GM18502 (cell line): ENCODE data around the gene TEX12.
"Not testable (repeated sequence)": the region's sequence is repeated elsewhere in the genome, so short reads cannot be mapped to it uniquely, and the experiment has no call there.

Experiments
- ATAC-seq: cut with Tn5 transposase; IDR thresholded peaks from one replicate; pipeline ENCODE4 v1.9.1; 2021; ENCODE audit warnings: mild to moderate bottlenecking; ENCODE audit not compliant: unreplicated experiment, poor library complexity

Gene TEX12

DNA sequence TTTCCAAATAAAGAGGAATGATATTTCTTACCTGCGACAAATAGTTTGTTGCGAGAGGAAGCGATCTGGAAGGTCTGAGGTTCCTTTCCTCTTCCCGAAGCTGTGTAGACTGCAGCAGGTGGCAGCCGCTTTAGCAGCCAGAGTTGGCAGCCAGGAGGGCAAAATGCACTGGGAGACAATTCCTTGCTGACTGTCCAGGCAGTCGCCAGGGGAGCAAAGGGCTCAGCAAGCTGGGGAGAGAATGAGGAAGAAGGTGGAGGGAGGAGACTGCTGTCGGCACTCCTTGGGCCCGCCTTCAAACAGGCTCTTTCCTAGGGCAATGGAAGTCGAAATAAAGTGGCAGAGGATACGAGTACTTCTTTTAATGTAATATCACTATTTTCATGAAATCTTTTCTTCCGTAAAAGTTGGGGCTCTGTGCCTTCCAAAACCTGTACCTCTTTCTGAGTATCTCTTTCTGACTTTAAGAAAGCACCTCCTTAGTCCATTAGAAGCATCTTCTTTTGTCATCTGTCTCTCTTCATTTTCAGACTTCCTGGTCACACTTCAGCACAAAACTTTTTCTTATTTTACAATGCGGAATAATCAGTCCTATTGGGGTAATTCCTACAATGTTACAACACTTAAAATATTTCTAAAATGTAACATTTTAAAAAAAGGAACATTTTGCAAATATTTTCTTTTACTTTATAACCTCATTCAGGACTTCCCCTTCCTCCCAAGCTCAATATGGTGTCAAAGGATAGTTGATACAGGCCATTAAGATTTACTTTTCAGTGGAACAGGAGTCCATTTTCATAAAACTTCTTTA, 3.1 kb upstream of the TEX12 start, which contains the start of gene IL18:
TSS of gene IL18 (minus strand) at position 220 of the 811 bp plus-strand sequence. CDS start 9,041 bp downstream, outside the sequence.
- ATAC-seq: no peak

DNA sequence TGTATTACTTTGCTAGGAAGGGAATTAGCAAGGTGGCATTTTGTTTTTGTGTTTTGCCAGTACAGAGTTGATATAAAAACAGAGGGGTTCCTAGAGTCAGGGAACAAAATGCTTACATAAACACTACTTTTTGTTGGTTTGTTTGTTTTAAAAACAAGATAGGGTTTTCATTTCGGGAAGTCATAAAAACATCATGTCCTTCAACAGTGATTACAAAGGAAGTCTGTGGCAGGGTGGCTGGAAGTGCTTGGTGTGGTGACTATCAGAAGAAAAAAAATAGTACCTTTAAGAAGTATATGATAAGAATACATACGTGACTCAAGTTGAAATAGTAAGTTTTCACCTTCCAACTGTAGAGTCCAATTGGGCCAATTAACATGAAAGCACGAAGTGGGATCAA, 2.1 kb upstream of the TEX12 start:
- no peak for ATAC-seq

DNA sequence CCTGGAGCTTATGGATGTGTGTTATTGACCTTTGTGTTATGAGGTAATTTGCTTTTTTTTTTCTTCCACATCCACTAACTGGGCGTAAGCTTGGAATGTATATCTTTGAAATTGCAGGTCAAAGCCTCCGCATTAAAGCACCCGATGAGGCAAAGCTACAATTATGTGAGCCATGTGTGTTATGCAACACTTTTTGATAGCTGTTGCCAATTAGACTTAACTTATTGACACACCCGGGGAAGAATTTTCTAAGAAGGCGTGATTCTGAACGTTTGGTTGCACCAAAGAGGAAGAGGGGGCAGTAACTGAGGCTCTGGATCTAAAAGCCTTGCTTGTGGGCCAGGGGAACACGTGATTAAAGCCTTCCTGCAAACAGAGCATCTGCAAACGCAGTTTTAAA, 610 bp upstream of the TEX12 start:
- ATAC-seq: no peak

DNA sequence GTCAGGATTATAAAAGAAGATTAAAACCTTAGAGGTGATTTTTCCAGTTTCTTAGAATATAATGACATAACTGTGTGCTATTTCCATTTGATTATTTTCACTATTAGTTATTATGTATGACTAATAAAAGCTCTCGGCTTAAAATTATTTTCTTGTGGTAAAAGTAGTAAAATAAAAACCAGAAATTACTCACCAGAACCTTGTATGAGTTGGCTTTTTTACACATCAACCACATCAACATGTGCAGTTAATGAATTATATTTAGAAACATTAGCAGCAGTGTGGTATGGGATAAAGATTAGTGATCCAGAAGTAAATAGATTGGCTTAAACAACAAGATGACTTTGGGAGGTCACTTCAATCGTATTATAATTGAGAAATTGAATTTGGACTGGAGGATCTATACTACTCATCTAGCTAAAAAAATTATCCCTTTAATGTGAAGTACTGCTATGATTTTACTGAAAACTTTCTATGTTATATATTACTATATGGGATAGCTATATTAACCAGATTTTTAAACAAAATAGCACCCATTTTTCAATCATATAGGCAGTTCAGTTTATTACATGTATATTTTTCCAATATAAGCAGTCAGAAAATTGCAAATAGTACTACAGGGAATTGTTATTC, 5.3 kb downstream of the TEX12 start:
- peak; percentile 86 for ATAC-seq

DNA sequence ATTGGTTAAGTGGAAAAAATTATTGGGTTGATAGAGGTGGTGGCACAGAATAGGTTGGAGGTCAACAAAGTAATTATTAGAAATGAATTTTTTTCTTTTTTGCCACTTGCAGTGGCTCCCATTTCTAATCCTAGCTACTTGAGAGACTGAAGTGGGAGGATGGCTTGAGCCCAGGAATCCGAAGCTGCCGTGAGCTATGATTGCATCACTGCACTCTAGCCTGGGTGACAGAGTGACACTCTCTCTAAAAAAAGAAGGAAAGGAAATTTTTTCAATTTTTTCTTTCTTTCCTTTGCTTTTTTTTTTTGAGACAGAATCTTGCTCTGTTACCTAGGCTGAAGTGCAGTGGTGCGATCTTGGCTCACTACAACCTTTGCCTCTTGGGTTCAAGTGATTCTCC, 6.0 kb downstream of the TEX12 start:
- no peak for ATAC-seq

DNA sequence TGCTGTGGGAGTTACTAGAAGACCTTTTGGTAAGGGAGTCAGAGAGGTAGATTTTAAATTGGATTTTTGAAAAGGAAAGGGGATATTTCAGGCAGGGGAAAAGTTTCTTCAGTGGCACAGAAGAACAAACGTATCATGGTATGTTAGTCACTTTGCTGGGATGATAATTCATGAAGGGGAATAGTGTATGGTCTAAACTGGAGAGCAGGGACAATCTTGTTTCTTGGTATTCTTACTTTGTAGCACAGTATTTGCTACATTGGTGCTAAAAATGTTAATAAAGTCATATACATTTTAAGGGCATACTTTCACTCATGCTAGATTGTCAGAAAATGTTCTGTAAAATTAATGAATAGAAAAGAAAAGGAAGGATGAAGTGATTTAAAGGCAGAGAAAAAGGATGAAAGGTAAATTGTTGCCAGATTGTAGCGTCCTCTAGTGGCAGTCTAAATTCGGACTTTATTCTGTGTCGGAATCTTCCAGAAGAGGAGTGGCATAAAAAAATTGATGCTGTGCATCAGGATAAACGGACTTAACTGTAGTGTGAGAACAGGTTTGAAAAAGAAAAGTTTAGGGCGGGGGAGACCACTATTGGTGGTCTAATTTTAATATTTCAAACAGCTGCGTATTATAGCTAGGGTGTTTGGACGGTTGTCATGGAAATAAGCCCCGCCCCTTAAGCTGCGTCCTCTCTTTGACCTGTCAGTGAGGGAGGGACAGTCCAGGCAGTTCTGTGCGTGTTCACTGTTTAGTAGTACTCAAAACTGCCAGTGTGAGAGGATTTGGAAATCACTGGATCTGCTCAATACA, 7.8 kb downstream of the TEX12 start, which contains the start of gene BCO2:
TSS of gene BCO2 (plus strand) at position 724 of the 810 bp plus-strand sequence. CDS start 90 bp downstream, outside the sequence.
- no peak for ATAC-seq

DNA sequence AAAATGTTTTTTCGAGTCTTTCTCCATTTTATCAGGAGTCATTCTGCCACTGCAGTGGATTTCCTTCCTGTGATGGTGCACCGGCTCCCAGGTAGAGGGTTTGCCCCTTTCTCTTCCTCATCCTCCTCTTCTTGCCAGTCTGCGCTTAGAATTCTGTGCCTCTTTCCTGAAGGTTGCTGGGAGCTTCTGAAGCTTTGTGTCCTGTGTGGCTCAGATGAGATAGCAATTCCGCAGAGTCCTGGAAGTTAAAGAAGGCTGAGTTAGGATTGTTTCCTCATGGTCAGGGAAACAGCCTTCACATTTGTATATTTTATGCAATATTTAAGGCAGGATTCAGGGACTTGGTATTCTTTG, 8.4 kb downstream of the TEX12 start:
- ATAC-seq: no peak

DNA sequence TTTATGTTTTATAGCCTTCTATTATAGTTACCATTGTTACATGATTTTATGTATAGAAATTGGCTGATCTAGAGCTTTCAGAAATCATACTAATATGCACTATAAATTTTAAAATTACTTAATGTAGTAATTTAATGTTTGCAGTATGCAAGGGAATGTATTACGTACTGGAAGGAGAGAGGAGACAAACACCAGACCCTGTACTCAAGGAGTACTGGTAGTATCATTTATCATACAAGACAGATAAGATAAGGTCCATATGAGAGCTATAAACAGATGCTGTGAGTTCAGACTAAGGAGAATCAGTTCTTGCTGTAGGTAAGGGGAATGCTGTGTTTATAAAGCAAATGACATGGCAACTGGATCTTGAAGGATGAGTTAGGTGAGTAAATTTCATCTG, 8.9 kb downstream of the TEX12 start:
- no peak for ATAC-seq

DNA sequence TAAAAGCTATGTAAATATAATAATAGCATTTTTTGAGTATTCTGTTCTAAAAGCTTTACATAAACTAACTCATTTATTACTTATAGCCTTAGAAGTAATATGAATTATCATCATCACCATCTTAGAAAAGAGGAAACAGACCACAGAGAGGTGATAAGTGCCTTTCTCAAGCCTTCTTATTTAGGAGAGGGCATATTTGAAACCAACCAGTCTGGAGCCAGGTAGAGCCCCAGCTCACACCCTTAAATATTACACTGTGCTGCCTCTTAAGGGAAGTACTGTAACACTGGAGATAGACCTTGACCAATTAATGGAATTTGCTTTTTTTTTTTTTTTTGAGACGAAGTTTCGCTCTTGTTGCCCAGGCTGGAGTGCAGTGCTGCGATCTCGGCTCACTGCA, 10.4 kb downstream of the TEX12 start:
- no peak for ATAC-seq

DNA sequence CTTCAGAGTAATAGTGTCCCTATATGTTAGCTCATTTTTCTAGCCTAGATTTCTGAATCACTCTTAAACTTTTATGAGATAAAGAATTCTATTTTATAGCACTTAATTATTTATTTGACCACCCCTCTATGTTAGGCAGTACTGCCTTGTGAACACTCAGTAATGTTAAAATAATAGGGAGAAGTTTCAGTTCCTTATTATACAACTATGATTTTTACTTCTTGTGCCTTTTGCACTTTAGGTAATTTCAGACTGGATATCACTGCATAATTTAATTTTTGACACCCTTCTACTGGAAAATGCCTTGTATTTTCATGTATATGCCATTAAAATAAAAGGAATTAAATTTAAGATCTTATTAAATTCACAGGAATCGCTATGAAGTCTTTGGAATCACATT, 11.3 kb downstream of the TEX12 start:
- no peak for ATAC-seq

DNA sequence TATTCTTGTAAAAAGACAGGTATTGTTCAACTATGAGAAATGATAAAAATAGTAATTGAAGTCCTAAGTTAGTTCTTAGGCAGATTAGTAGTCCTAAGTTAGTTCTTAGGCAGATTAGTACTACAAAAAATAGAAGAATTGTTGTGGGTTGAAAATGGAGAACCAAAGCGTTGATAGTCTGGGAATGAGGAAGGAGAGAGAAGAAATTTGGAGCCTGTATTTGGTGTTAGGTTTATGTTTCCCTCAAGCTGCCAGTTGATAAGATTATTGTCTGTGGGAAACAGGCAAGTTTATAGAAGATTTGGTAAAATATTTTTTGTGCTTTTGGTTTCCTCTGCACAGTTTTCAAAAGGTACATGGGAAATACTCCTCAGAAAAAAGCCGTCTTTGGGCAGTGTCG, 11.8 kb downstream of the TEX12 start:
- no peak for ATAC-seq

DNA sequence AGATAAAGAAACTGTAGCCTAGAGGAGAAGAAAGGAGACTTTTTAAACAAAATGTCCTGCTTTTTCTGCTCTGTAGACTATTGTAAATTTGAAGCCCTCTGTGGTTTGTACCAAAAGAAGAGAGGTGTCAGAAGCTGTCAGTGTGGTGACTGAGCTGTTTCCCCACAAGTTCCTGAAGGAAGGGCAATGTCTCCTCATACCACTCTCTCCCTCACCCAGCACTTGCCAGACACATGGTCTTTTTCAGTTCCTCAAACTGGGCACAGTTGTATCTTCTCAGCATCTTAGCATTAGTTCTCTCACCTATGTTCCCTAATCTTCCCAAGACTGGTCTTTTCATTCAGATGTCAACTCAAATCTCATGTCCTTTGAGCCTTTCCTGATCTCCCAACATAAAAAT, 12.4 kb downstream of the TEX12 start:
- ATAC-seq: peak; percentile 70

DNA sequence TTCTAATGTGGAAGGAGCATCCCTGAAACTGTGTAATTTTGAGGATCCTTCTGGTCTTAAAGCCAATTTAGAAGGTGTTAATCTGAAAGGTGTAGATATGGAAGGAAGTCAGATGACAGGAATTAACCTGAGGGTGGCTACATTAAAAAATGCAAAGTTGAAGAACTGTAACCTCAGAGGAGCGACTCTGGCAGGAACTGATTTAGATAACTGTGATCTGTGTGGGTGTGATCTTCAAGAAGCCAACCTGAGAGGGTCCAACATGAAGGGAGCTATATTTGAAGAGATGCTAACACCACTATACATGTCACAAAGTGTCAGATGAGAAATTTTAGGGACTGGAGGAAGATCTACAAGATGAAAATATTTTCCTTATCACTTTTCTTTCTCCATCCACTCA, 15.7 kb downstream of the TEX12 start:
- no peak for ATAC-seq

DNA sequence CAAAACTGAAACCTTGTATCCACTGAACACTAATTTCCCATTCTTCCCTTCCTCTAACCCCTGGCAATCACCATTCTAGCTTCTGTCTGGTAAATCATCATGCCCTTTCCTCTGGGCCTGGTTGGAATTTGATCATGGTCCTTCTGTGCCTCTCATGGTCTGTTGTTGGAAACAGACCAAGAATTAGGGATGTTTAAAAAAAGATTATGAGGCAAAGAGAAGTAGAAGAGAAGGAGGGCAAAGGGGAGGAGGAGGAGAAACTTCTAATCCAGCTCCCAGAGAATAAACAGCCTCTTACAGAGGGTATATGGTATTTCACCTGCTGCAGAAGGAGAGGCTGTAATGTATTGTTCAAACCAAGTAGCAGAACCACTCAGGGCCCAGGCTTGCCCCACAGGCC, 18.7 kb downstream of the TEX12 start:
- ATAC-seq: no peak

DNA sequence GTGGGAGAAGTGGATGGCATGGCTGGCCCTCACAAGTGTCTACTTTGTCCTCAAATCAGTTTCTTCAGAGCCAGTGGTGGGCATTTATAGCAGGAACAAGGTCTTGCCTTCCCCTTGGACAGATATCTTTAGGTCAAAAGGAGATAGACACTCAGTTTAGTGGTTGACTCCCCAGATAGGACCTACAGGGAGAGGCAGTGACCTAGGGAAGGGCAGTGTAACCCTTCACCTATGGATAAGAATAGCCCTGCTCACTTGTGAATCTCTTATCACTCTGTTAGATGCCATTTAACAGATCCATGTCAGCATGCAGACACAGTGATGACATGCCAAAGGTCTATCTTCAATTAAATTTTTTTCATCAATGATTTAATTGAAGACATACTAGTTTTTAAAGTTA, 19.1 kb downstream of the TEX12 start:
- ATAC-seq: no peak

DNA sequence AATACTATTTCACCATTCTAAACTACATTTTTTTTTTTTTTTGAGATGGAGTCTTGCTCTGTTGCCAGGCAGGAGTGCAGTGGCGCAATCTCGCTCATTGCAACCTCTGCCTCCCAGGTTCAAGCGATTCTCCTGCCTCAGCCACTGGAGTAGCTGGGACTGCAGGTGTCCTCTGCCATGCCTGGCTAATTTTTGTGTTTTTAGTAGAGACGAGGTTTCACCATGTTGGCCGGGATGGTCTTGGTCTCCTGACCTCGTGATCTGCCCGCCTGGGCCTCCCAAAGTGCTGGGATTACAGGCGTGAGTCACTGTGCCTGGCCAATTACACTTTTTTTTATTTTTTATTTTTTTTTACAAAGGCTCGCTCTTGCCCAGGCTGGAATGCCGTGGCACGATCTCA, 27.9 kb downstream of the TEX12 start:
- not testable (repeated sequence) for ATAC-seq

DNA sequence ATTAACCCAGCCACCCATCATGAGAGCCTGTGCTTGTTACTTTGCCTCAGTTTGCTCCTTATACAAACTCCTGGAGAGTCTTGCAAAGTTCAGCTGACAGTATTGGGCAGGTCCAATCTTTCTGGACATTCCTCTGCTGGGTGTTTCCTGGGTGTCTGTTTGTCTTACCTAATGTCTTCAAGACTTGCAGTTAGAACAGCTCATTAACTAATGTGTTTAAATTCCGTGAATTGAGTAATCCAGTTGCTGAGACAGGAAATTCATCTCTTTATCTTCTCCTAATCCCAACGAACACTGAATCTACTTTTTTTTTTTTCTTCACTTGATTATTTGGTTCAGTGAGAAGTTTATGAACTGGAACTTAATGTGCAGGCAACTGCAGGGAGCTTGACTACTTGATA, 28.8 kb downstream of the TEX12 start:
- ATAC-seq: no peak

DNA sequence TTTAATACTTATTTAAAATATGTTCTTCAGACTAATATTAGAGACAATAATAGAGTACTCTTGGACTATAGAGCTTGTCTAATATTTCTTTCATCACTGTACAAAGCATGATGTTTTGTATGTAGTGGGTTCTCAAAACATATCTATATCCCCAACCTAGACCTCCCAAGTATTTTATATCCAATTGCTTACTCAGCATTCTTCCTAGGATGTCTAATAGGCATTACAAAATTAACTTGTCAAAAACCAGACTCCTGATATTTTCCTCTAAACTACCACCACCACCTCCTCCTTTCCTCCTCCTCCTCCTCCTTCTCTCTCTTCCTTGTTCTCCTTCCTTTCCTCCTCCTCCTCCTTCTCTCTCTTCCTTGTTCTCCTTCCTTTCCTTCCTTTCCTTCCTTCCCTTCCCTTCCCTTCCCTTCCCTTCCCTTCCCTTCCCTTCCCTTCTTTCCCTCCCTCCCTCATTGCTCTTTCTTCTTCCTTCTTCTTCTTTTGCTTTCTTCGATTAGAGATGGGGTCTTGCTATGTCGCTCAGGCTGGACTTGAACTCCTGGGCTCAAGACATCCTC, 29.4 kb downstream of the TEX12 start:
- ATAC-seq: no peak

DNA sequence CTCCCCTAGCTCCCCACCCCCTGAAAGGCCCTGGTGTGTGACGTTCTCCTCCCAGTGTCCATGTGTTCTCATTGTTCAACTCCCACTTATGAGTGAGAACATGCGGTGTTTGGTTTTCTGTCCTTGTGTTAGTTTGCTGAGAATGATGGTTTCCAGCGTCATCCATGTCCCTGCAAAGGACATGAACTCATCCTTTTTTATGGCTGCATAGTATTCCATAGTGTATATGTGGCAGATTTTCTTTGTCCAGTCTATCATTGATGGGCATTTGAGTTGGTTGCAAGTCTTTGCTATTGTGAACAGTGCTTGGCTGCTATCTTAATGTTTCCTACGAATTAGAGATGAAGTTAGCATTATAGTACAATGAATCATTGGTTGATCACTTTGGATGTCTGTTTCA, 31.9 kb downstream of the TEX12 start:
- not testable (repeated sequence) for ATAC-seq

DNA sequence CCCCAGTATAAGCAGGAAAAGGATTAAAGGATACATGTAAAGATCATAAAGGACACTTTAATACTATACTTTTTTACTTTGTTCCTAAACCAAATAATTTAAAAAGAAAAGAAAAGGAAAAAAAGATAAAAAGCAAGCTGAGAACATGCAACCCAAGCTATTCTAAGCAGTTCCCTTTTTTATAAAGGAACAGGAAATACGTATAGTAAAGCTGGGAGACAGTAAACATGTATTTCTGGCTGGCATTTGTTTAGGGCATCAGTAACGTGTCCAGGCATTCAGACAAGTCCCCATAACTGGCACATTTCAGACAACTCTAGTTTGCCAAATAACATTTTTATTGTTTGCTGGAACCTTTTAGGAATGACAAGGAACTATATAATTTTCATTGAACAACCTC, 33.1 kb downstream of the TEX12 start:
- ATAC-seq: no peak

DNA sequence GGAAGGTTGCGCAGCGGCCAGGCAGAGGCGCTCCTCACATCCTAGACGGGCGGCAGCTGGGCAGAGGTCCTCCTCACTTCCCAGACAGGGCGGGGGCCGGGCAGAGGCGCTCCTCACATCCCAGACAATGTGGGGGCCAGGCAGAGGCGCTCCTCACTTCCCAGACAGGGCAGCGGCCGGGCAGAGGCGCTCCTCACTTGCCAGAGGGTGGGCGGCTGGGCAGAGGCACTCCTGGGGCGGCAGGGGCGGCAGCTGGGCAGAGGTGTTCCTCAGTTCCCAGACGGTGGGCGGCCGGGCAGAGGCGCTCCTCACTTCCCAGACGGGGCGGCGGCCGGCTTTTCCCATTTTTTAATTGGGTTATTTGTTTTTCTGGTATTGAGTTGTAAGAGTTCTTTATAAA, 38.9 kb downstream of the TEX12 start:
- no peak for ATAC-seq
